Bronchial epithelial cell (primary cell): ENCODE results near the gene WWC2. TPM values are rescaled to one million over a fixed set of nuclear protein-coding genes. Genes with fewer than 3 reads are reported as not detected.
A peak's percentile ranks its signal among the peaks of the same experiment; 100 is the strongest.

Experiments
- DNase-seq: peaks from one replicate; pipeline ENCODE4 v3.0.0-alpha.2; 2010; ENCODE audit warnings: low read depth
- FAIRE-seq: peaks from 2 replicates; lab custom pipeline; 2011; peaks lifted over from hg19 to GRCh38; lab: Jason Lieb, UNC
- H3K27me3 ChIP-seq: 2 replicates; pipeline ENCODE4 v1.5.1; 2011; ENCODE audit warnings: low read length; ENCODE audit not compliant: control insufficient read depth, insufficient read depth
- H3K36me3 ChIP-seq: 2 replicates; pipeline ENCODE4 v1.5.1; 2011; ENCODE audit warnings: low read length; ENCODE audit not compliant: control insufficient read depth, insufficient read depth
- H3K4me3 ChIP-seq: 2 replicates; pipeline ENCODE4 v1.5.1; 2011; ENCODE audit warnings: mild to moderate bottlenecking, low read depth, low read length, control low read depth
- total RNA-seq: library from RNA; depleted of rRNA; stranded (reverse); fragments of >200 nt; gene quantifications from 2 replicates; pipeline ENCODE4 v1.2.1, GENCODE V29; 2014
- TF ChIP-seq, protein P1 (sequence below): IDR thresholded peaks from 2 replicates; pipeline ENCODE4 v1.5.1; 2011; ENCODE audit warnings: mild to moderate bottlenecking, moderate library complexity, low read length, control low read depth, inconsistent platforms; ENCODE audit not compliant: insufficient read depth, severe bottlenecking

The WWC2 gene
- total RNA-seq, 1 donor from 2014 or later, result 13.2 TPM

DNA sequence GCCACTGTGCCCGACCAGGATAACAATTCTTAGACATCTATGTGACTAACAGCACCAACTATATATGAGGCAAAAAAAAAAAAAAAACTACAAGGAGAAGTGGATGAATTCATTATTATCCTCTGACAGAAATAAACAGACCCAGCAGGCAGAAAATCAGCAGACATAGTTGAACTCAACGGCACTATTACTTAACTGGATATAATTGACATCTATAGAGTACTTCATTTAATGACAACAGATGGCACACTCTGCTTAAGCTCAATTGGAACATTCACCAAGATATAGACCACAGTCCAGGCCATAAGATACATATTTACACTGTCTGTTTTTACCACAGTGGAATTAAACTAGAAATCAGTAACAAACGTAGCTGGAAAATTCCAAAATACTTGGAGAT is 207.8 kb downstream of the WWC2 start:
- Histone ChIP-seq H3K4me3 (no peak overlapping the region), H3K27me3 (no peaks in the 10 kb centered on the region), H3K36me3 (no peaks in the 10 kb centered on the region)
- DNase-seq (no peak), FAIRE-seq (no peak)
- TF ChIP-seq, protein P1, sequence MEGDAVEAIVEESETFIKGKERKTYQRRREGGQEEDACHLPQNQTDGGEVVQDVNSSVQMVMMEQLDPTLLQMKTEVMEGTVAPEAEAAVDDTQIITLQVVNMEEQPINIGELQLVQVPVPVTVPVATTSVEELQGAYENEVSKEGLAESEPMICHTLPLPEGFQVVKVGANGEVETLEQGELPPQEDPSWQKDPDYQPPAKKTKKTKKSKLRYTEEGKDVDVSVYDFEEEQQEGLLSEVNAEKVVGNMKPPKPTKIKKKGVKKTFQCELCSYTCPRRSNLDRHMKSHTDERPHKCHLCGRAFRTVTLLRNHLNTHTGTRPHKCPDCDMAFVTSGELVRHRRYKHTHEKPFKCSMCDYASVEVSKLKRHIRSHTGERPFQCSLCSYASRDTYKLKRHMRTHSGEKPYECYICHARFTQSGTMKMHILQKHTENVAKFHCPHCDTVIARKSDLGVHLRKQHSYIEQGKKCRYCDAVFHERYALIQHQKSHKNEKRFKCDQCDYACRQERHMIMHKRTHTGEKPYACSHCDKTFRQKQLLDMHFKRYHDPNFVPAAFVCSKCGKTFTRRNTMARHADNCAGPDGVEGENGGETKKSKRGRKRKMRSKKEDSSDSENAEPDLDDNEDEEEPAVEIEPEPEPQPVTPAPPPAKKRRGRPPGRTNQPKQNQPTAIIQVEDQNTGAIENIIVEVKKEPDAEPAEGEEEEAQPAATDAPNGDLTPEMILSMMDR, result no peak

DNA sequence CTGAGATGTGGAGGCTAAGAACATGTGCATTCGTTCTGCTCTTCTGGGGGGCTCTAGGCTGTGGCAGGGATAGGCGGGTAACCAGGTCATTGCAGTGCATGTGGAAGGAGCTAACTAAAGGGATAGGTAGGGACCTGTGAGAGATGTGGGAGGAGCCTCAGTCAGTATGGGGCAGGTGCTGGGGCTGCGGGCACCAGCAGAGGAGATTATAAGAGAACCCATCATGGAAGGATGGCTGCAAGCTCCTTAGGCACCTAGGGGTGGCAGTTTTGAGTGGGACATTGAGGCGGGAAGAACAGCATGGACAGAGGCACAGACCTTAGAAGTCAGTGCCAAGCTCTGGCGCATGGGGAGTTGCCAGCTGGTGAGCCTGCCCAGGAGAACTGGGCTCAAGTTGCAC is 213.8 kb downstream of the WWC2 start:
- TF ChIP-seq, protein P1, result no peak
- FAIRE-seq, result no peak

DNA sequence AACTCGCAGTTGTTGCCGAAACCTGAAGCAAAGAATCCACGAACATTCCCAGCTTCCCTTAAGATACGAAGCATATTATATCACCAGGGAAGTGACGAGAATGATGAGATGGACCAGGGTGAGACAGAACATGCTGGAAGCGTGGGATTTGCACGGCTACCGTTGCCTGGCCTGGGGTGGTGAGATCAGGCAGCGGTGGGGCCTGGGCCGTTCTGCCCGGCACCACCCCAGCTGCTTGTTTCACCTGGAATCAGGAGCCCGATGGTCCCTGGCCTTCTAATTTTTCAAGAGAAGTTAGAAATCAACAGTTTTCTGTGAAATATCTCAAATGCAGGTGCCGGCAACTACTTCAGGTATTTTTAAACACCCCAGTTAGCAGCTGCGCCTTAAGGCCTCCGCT is 215.3 kb downstream of the WWC2 start:
- H3K4me3 ChIP-seq, result no peak overlapping the region
- DNase-seq (no peak), FAIRE-seq (no peak)
- peaks cover 6% of the 10 kb centered on the region for H3K36me3 ChIP-seq
- TF ChIP-seq, protein P1, result no peak
- no peaks in the 10 kb centered on the region for H3K27me3 ChIP-seq

More for the DNA sequence above, 213.8 kb downstream of the WWC2 start:
- peaks cover 6% of the 10 kb centered on the region for H3K36me3 ChIP-seq
- H3K27me3 ChIP-seq, result no peaks in the 10 kb centered on the region
- H3K4me3 ChIP-seq, result no peak overlapping the region
- DNase-seq, result no peak

DNA sequence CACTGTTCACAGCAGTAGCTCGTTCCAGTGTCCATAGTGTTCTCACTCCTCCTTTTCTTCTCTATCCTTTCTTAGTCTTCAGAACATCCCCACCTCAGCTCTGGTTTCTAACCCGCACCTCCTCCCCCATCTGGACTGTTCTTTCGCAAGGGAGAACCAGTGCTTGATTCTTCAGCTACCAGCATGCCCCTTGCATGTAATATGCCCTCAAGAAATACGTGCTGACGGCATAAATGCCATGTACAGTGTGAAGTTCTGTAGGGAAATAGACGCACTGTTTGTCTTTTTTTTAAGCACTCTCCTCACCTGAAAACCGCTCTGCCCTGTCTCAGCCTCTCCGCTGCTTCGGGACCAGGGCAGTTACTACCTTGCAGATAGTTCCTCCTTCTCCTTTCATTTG is 215.7 kb downstream of the WWC2 start:
- H3K4me3 ChIP-seq, result no peak overlapping the region
- H3K36me3 ChIP-seq, result peaks cover 6% of the 10 kb centered on the region
- DNase-seq (no peak), FAIRE-seq (peak; percentile 83)
- H3K27me3 ChIP-seq, result no peaks in the 10 kb centered on the region
- TF ChIP-seq, protein P1, result no peak

DNA sequence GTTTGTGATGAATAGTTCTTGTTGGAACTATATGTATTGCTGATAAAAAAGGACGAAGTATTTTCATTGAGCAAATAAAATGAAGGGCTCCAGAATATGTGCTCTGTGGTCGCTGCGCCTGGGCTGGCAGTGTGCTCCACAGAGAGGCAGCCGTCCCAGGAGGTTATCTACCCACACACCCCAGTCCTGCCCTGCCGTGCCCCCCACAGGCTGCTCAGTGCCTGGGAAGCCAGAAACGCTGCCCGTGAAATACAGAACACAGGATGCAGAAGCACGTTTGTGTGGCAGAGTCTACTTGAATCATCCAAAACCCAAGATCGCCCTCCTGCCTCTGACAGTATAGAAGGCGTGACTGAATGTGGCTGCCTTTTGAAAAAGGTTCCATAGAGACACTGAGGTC is 219.6 kb downstream of the WWC2 start:
- DNase-seq (no peak), FAIRE-seq (no peak)
- TF ChIP-seq, protein P1, result no peak
- H3K4me3 ChIP-seq, result no peak overlapping the region
- peaks cover under 1% of the 10 kb centered on the region for H3K36me3 ChIP-seq
- H3K27me3 ChIP-seq, result no peaks in the 10 kb centered on the region
